ENCODE measurements around the gene ZNFX1.

DNA sequence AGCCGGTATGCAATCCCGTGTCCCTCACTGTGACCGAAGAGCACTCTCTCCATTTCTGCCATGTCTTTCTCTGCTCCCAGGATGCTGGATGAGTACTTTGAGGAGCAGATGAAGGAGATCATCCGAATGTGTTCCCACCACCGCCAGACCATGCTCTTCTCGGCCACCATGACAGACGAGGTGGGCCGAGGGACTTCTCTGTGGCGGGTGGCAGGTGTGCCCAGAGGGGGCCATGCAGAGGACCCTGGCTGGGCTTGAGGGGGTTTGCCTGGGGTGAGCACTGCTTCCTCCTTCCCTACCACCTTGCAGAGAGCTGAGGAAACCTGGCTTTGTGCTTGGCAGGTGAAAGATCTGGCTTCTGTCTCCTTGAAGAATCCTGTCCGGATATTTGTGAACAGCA, 44.6 kb downstream of the ZNFX1 start:
- TF ChIP-seq POLR2AphosphoS5 (IDR thresholded peaks at IDR 0.05) (no peak), EZH2 (IDR thresholded peaks at IDR 0.05; ENCODE audit: borderline replicate concordance, insufficient read depth, low read length, poor library complexity, severe bottlenecking) (no peak), EP300 (conservative IDR thresholded peaks at IDR 0.05; ENCODE audit: poor library complexity, severe bottlenecking) (no peak), RAD21 (conservative IDR thresholded peaks at IDR 0.05) (no peak), MXI1 (conservative IDR thresholded peaks at IDR 0.05; ENCODE audit: poor library complexity, severe bottlenecking) (no peak), SMC3 (conservative IDR thresholded peaks at IDR 0.05; ENCODE audit: poor library complexity) (no peak)
- TF ChIP-seq, protein P1, sequence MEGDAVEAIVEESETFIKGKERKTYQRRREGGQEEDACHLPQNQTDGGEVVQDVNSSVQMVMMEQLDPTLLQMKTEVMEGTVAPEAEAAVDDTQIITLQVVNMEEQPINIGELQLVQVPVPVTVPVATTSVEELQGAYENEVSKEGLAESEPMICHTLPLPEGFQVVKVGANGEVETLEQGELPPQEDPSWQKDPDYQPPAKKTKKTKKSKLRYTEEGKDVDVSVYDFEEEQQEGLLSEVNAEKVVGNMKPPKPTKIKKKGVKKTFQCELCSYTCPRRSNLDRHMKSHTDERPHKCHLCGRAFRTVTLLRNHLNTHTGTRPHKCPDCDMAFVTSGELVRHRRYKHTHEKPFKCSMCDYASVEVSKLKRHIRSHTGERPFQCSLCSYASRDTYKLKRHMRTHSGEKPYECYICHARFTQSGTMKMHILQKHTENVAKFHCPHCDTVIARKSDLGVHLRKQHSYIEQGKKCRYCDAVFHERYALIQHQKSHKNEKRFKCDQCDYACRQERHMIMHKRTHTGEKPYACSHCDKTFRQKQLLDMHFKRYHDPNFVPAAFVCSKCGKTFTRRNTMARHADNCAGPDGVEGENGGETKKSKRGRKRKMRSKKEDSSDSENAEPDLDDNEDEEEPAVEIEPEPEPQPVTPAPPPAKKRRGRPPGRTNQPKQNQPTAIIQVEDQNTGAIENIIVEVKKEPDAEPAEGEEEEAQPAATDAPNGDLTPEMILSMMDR (IDR thresholded peaks at IDR 0.05; ENCODE audit: poor library complexity, severe bottlenecking): no peak
- TF ChIP-seq, protein P2, sequence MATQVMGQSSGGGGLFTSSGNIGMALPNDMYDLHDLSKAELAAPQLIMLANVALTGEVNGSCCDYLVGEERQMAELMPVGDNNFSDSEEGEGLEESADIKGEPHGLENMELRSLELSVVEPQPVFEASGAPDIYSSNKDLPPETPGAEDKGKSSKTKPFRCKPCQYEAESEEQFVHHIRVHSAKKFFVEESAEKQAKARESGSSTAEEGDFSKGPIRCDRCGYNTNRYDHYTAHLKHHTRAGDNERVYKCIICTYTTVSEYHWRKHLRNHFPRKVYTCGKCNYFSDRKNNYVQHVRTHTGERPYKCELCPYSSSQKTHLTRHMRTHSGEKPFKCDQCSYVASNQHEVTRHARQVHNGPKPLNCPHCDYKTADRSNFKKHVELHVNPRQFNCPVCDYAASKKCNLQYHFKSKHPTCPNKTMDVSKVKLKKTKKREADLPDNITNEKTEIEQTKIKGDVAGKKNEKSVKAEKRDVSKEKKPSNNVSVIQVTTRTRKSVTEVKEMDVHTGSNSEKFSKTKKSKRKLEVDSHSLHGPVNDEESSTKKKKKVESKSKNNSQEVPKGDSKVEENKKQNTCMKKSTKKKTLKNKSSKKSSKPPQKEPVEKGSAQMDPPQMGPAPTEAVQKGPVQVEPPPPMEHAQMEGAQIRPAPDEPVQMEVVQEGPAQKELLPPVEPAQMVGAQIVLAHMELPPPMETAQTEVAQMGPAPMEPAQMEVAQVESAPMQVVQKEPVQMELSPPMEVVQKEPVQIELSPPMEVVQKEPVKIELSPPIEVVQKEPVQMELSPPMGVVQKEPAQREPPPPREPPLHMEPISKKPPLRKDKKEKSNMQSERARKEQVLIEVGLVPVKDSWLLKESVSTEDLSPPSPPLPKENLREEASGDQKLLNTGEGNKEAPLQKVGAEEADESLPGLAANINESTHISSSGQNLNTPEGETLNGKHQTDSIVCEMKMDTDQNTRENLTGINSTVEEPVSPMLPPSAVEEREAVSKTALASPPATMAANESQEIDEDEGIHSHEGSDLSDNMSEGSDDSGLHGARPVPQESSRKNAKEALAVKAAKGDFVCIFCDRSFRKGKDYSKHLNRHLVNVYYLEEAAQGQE (IDR thresholded peaks at IDR 0.05; ENCODE audit: borderline replicate concordance): no peak

Data from neural cell (in vitro differentiated cells).